NCI-H2081 (cell line): ENCODE measurements around the gene TPK1.

Experiments used
- DNase-seq, 2 experiments: peaks; one replicate each; lab custom pipeline; 2025; lab: John Stamatoyannopoulos, UW

Gene TPK1

GRCh38 chr7:144408121-144408520, 427.7 kb downstream of the TPK1 start:
- DNase-seq = no peak

GRCh38 chr7:144407266-144407931, 428.5 kb downstream of the TPK1 start:
- peak in 1 of 2 experiments; percentile 33 for DNase-seq

GRCh38 chr7:144404946-144405345, 430.9 kb downstream of the TPK1 start:
- no peak for DNase-seq

- DNase-seq = no peak
Measured at GRCh38 chr7:144403649-144404061, 432.2 kb downstream of the TPK1 start, which contains the start of gene NOBOX. Gene NOBOX (minus strand): TSS chr7:144403693.

GRCh38 chr7:144403102-144403501, 432.8 kb downstream of the TPK1 start:
- no peak for DNase-seq
